Measurements from ENCODE around the gene EPB41. TPM values are rescaled to one million over a fixed set of nuclear protein-coding genes. Genes with fewer than 3 reads are reported as not detected.
"Not testable (repeated sequence)": the region's sequence is repeated elsewhere in the genome, so short reads cannot be mapped to it uniquely, and the experiment has no call there.

The EPB41 gene
- polyA plus RNA-seq, 2 donors = 10.2 to 12.0 TPM

GRCh38 chr1:29105822-29106221 is 191.5 kb downstream of the EPB41 start:
- Histone ChIP-seq H3K36me3 (ENCODE audit: control insufficient read depth in 2 of 2, insufficient read depth in 2 of 2, low read length in 1 of 2) (peaks cover 3 to 4% of the 10 kb centered on the region in 2 donors), H3K4me1 (ENCODE audit: control insufficient read depth in 2 of 2, insufficient read depth in 2 of 2, low read length in 1 of 2) (no peaks in the 10 kb centered on the region), H3K9me3 (ENCODE audit: control insufficient read depth in 2 of 2, insufficient read depth in 1 of 2, low read depth in 1 of 2, low read length in 1 of 2) (no peaks in the 10 kb centered on the region), H3K27me3 (ENCODE audit: control insufficient read depth in 1 of 2, insufficient read depth in 2 of 2, low read length in 2 of 2) (no peaks in the 10 kb centered on the region), H3K27ac (ENCODE audit: low read depth in 2 of 2, low read length in 1 of 2) (no peak overlapping the region), H3K4me3 (ENCODE audit: low read depth in 1 of 2, low read length in 2 of 2) (no peak overlapping the region)
- WGBS, 2 donors = 82 to 87% methylated on average over 6 of the region's 6 CpGs

DNA sequence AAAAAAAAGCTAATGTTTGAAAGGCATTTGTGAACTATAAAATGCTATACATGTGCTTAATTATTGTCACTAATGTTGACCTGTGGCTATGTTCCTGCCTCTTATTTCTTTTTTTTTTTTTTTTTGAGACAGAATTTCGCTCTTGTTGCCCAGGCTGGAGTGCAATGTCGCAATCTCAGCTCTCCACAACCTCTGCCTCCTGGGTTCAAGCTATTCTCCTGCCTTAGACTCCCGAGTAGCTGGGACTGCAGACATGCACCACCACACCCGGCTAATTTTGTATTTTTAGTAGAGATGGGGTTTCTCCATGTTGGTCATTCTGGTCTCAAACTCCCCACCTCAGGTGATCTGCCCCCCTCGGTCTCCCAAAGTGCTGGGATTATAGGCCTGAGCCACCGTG is 193.7 kb downstream of the EPB41 start:
- not testable (repeated sequence) for H3K27ac ChIP-seq (ENCODE audit: low read depth in 2 of 2, low read length in 1 of 2); H3K36me3 ChIP-seq (ENCODE audit: control insufficient read depth in 2 of 2, insufficient read depth in 2 of 2, low read length in 1 of 2); H3K4me3 ChIP-seq (ENCODE audit: low read depth in 1 of 2, low read length in 2 of 2); H3K27me3 ChIP-seq (ENCODE audit: control insufficient read depth in 1 of 2, insufficient read depth in 2 of 2, low read length in 2 of 2); H3K9me3 ChIP-seq (ENCODE audit: control insufficient read depth in 2 of 2, insufficient read depth in 1 of 2, low read depth in 1 of 2, low read length in 1 of 2); H3K4me1 ChIP-seq (ENCODE audit: control insufficient read depth in 2 of 2, insufficient read depth in 2 of 2, low read length in 1 of 2)
- WGBS, 2 donors = 94 to 97% methylated on average over 6 of the region's 6 CpGs

DNA sequence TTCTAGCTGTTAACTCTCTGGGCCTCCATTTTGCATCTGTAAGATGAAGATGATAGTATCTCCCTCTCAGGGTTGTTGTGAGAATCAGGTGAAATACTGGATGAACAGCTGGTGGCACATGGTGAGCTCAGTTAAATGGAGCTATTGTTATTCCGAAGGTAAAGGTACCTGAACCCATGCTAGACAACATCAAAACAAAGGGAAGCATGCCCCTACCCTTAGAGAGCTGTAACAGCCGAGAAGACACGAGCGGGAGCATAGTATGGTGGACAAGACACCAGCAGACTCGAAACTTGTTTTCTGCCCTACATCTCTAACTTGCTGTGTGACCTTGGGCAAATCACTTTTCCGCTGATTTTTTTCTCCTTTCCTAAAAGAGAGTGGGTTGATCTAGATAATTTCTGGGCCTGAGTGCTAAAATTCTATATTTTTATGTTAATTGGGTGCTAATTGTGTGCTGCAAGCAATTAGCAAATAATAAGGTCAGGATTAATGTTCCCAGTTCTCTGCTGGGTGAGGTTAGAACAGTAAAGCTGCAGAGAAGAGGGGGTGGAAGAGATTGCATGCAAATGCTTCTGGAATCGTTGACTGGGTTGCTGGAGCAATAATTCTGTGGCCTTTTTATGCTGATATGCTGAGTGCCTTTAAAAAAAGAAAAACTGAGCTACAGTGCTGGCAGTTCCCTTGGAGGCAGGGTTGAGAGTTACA is 198.5 kb downstream of the EPB41 start:
- H3K4me1 ChIP-seq (ENCODE audit: control insufficient read depth in 2 of 2, insufficient read depth in 2 of 2, low read length in 1 of 2) = no peaks in the 10 kb centered on the region
- H3K27me3 ChIP-seq (ENCODE audit: control insufficient read depth in 1 of 2, insufficient read depth in 2 of 2, low read length in 2 of 2) = no peaks in the 10 kb centered on the region
- 87 to 88% methylated on average over 7 of the region's 7 CpGs for WGBS, 2 donors
- peaks cover 12 to 21% of the 10 kb centered on the region in 2 donors for H3K36me3 ChIP-seq (ENCODE audit: control insufficient read depth in 2 of 2, insufficient read depth in 2 of 2, low read length in 1 of 2)
- H3K4me3 ChIP-seq (ENCODE audit: low read depth in 1 of 2, low read length in 2 of 2) = no peak overlapping the region
- H3K27ac ChIP-seq (ENCODE audit: low read depth in 2 of 2, low read length in 1 of 2) = no peak overlapping the region
- H3K9me3 ChIP-seq (ENCODE audit: control insufficient read depth in 2 of 2, insufficient read depth in 1 of 2, low read depth in 1 of 2, low read length in 1 of 2) = no peaks in the 10 kb centered on the region

DNA sequence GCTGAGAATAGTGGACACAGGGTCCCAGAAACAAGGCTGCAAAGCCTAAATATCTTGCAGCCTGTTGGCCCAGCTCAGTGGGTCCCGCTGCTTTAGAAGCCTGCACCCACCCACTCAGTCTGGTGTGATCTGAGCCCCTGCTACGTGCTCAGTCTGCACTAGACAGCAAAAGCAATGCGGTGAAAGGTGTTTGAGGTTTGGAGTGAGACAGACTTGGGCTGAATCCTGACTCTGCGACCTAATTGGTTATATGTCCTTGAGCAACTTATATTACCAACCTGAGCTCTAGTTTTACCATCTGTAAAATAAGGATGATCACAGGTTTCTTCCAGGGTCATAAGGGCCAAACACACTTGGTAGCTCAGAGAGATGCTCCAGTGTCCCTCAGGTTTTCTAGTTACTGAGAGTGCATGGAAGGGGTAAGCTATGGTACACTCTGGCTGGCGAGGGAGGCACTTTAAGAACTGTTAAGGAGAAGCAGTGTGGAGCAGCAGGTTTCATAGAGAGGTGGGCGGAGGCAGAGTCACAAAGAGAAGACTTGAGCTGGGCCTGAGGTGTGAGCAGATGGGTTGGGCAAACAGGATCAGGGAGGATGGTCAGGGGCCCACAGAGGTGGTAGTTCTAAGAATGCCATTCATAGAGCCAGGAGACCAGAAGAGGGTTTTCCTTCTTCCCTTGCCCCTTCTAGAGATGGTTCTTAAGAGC is 199.2 kb downstream of the EPB41 start:
- Histone ChIP-seq H3K4me1 (ENCODE audit: control insufficient read depth in 2 of 2, insufficient read depth in 2 of 2, low read length in 1 of 2) (no peaks in the 10 kb centered on the region), H3K27ac (ENCODE audit: low read depth in 2 of 2, low read length in 1 of 2) (no peak overlapping the region), H3K9me3 (ENCODE audit: control insufficient read depth in 2 of 2, insufficient read depth in 1 of 2, low read depth in 1 of 2, low read length in 1 of 2) (no peaks in the 10 kb centered on the region), H3K4me3 (ENCODE audit: low read depth in 1 of 2, low read length in 2 of 2) (no peak overlapping the region), H3K27me3 (ENCODE audit: control insufficient read depth in 1 of 2, insufficient read depth in 2 of 2, low read length in 2 of 2) (no peaks in the 10 kb centered on the region), H3K36me3 (ENCODE audit: control insufficient read depth in 2 of 2, insufficient read depth in 2 of 2, low read length in 1 of 2) (peaks cover 12 to 21% of the 10 kb centered on the region in 2 donors)
- 72 to 74% methylated on average over 6 of the region's 6 CpGs for WGBS, 2 donors

DNA sequence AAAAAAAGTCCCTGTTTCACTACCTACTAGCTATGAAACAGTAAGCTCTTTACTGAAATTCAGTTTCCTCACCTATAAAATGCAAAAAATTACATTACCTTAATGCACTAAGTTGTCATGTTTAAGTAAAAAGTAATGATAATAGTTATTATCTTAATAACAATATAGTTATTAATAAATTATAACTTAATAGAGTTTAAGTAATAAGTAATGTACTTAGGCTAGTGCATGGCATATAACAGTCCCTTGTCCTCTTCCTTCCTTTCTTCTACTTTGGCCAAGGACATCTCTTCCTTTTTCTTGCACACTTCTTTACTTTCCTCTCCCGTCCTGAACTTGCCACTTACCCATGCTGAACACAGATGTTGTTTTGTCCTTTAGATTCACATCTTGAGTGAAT is 200.3 kb downstream of the EPB41 start:
- no peak overlapping the region for H3K27ac ChIP-seq (ENCODE audit: low read depth in 2 of 2, low read length in 1 of 2)
- H3K4me1 ChIP-seq (ENCODE audit: control insufficient read depth in 2 of 2, insufficient read depth in 2 of 2, low read length in 1 of 2) = no peaks in the 10 kb centered on the region
- WGBS, 2 donors = 88 to 93% methylated on average over 1 of the region's 1 CpG
- H3K4me3 ChIP-seq (ENCODE audit: low read depth in 1 of 2, low read length in 2 of 2) = no peak overlapping the region
- no peaks in the 10 kb centered on the region for H3K27me3 ChIP-seq (ENCODE audit: control insufficient read depth in 1 of 2, insufficient read depth in 2 of 2, low read length in 2 of 2)
- H3K9me3 ChIP-seq (ENCODE audit: control insufficient read depth in 2 of 2, insufficient read depth in 1 of 2, low read depth in 1 of 2, low read length in 1 of 2) = no peaks in the 10 kb centered on the region
- peaks cover 9 to 17% of the 10 kb centered on the region in 2 donors for H3K36me3 ChIP-seq (ENCODE audit: control insufficient read depth in 2 of 2, insufficient read depth in 2 of 2, low read length in 1 of 2)

GRCh38 chr1:29117381-29117780 is 203.0 kb downstream of the EPB41 start:
- H3K4me3 ChIP-seq (ENCODE audit: low read depth in 1 of 2, low read length in 2 of 2) = no peak overlapping the region
- H3K9me3 ChIP-seq (ENCODE audit: control insufficient read depth in 2 of 2, insufficient read depth in 1 of 2, low read depth in 1 of 2, low read length in 1 of 2) = no peaks in the 10 kb centered on the region
- H3K27me3 ChIP-seq (ENCODE audit: control insufficient read depth in 1 of 2, insufficient read depth in 2 of 2, low read length in 2 of 2) = peaks cover 0 to 5% of the 10 kb centered on the region in 2 donors
- H3K27ac ChIP-seq (ENCODE audit: low read depth in 2 of 2, low read length in 1 of 2) = no peak overlapping the region
- peaks cover 0 to 6% of the 10 kb centered on the region in 2 donors for H3K4me1 ChIP-seq (ENCODE audit: control insufficient read depth in 2 of 2, insufficient read depth in 2 of 2, low read length in 1 of 2)
- WGBS, 2 donors = 77 to 86% methylated on average over 2 of the region's 2 CpGs
- peaks cover 7 to 19% of the 10 kb centered on the region in 2 donors for H3K36me3 ChIP-seq (ENCODE audit: control insufficient read depth in 2 of 2, insufficient read depth in 2 of 2, low read length in 1 of 2)

GRCh38 chr1:29119121-29119929 is 205.0 kb downstream of the EPB41 start:
- Histone ChIP-seq H3K36me3 (ENCODE audit: control insufficient read depth in 2 of 2, insufficient read depth in 2 of 2, low read length in 1 of 2) (peaks cover 5 to 15% of the 10 kb centered on the region in 2 donors), H3K27me3 (ENCODE audit: control insufficient read depth in 1 of 2, insufficient read depth in 2 of 2, low read length in 2 of 2) (peaks cover 0 to 5% of the 10 kb centered on the region in 2 donors), H3K9me3 (ENCODE audit: control insufficient read depth in 2 of 2, insufficient read depth in 1 of 2, low read depth in 1 of 2, low read length in 1 of 2) (no peaks in the 10 kb centered on the region), H3K27ac (ENCODE audit: low read depth in 2 of 2, low read length in 1 of 2) (no peak overlapping the region), H3K4me1 (ENCODE audit: control insufficient read depth in 2 of 2, insufficient read depth in 2 of 2, low read length in 1 of 2) (peaks cover 0 to 14% of the 10 kb centered on the region in 2 donors), H3K4me3 (ENCODE audit: low read depth in 1 of 2, low read length in 2 of 2) (no peak overlapping the region)
- WGBS, 2 donors = 78 to 83% methylated on average over 12 of the region's 12 CpGs

DNA sequence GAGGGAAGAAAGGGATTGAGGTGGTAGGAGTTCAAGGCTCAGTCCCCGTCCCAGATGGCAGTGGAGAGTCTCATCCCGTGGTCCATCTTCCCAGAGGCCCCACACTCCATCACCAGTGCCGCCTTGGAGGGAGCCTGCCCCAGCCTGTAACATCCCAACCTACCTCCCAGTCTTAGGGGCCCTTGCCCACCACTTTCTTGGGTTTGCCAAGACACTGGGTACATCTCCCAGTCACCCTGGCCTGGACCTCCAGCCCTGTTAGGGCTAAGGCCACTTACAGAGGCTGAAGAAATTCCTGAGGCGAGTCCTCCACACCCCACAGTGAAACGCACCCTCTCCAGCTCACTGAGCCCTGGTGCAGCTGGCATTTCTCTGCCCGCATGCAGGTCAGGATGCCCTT is 206.0 kb downstream of the EPB41 start:
- peaks cover 0 to 14% of the 10 kb centered on the region in 2 donors for H3K4me1 ChIP-seq (ENCODE audit: control insufficient read depth in 2 of 2, insufficient read depth in 2 of 2, low read length in 1 of 2)
- H3K4me3 ChIP-seq (ENCODE audit: low read depth in 1 of 2, low read length in 2 of 2) = no peak overlapping the region
- peaks cover 0 to 7% of the 10 kb centered on the region in 2 donors for H3K27me3 ChIP-seq (ENCODE audit: control insufficient read depth in 1 of 2, insufficient read depth in 2 of 2, low read length in 2 of 2)
- peaks cover 5 to 10% of the 10 kb centered on the region in 2 donors for H3K36me3 ChIP-seq (ENCODE audit: control insufficient read depth in 2 of 2, insufficient read depth in 2 of 2, low read length in 1 of 2)
- no peak overlapping the region for H3K27ac ChIP-seq (ENCODE audit: low read depth in 2 of 2, low read length in 1 of 2)
- no peaks in the 10 kb centered on the region for H3K9me3 ChIP-seq (ENCODE audit: control insufficient read depth in 2 of 2, insufficient read depth in 1 of 2, low read depth in 1 of 2, low read length in 1 of 2)
- 92 to 97% methylated on average over 6 of the region's 6 CpGs for WGBS, 2 donors

GRCh38 chr1:29120947-29121485 is 206.6 kb downstream of the EPB41 start:
- 41 to 54% methylated on average over 42 of the region's 42 CpGs for WGBS, 2 donors
- peak overlapping the region in 1 of 2 donors; percentile 22 for H3K27ac ChIP-seq (ENCODE audit: low read depth in 2 of 2, low read length in 1 of 2)

More at GRCh38 chr1:29120947-29121485, 206.6 kb downstream of the EPB41 start:
- Histone ChIP-seq H3K4me1 (ENCODE audit: control insufficient read depth in 2 of 2, insufficient read depth in 2 of 2, low read length in 1 of 2) (peaks cover 0 to 14% of the 10 kb centered on the region in 2 donors), H3K4me3 (ENCODE audit: low read depth in 1 of 2, low read length in 2 of 2) (peak overlapping the region; percentile 48 to 50), H3K36me3 (ENCODE audit: control insufficient read depth in 2 of 2, insufficient read depth in 2 of 2, low read length in 1 of 2) (peaks cover 5 to 6% of the 10 kb centered on the region in 2 donors), H3K27me3 (ENCODE audit: control insufficient read depth in 1 of 2, insufficient read depth in 2 of 2, low read length in 2 of 2) (peaks cover 0 to 7% of the 10 kb centered on the region in 2 donors), H3K9me3 (ENCODE audit: control insufficient read depth in 2 of 2, insufficient read depth in 1 of 2, low read depth in 1 of 2, low read length in 1 of 2) (no peaks in the 10 kb centered on the region)

Data from esophagus (tissue), 2 donors.